ENCODE data around the gene CEP250.

Gene CEP250

DNA sequence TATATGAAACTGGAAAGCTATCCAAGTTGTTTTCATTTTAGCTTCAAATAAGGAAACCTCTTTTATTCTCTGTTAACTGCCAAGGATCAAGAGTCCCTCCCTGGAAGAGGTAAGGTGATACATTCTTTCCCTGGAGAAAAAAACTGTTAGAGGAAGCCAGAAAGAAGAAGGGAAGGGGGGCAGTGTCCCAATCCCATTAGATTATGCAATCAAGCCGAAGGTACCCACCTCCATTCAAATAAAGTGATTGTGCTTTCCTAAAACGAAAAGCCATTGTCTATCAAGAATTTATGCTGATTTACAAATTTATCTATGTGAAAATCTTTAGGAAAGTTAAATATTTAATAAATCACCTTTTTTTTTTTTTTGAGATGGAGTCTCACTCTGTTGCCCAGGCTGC, 34.1 kb upstream of the CEP250 start:
- CTCF ChIA-PET: interaction anchor here (0.7 kb wide), 1 partner anchor 143 kb away, joined by 3 read pairs; no protein-coding TSS in a partner anchor
- Histone ChIP-seq H3K9me3 (ENCODE audit: control insufficient read depth, insufficient read depth, low read depth, low read length) (no peaks in the 10 kb centered on the region), H3K27ac (ENCODE audit: extremely low read depth, low read depth, low read length) (no peak overlapping the region), H3K36me3 (ENCODE audit: control insufficient read depth in 2 of 2, insufficient read depth in 1 of 2, low read length in 2 of 2) (no peaks in the 10 kb centered on the region), H3K4me1 (ENCODE audit: control insufficient read depth, insufficient read depth, low read length) (no peaks in the 10 kb centered on the region), H3K4me3 (ENCODE audit: low read depth, low read length) (no peak overlapping the region)
- TF ChIP-seq, protein P1, sequence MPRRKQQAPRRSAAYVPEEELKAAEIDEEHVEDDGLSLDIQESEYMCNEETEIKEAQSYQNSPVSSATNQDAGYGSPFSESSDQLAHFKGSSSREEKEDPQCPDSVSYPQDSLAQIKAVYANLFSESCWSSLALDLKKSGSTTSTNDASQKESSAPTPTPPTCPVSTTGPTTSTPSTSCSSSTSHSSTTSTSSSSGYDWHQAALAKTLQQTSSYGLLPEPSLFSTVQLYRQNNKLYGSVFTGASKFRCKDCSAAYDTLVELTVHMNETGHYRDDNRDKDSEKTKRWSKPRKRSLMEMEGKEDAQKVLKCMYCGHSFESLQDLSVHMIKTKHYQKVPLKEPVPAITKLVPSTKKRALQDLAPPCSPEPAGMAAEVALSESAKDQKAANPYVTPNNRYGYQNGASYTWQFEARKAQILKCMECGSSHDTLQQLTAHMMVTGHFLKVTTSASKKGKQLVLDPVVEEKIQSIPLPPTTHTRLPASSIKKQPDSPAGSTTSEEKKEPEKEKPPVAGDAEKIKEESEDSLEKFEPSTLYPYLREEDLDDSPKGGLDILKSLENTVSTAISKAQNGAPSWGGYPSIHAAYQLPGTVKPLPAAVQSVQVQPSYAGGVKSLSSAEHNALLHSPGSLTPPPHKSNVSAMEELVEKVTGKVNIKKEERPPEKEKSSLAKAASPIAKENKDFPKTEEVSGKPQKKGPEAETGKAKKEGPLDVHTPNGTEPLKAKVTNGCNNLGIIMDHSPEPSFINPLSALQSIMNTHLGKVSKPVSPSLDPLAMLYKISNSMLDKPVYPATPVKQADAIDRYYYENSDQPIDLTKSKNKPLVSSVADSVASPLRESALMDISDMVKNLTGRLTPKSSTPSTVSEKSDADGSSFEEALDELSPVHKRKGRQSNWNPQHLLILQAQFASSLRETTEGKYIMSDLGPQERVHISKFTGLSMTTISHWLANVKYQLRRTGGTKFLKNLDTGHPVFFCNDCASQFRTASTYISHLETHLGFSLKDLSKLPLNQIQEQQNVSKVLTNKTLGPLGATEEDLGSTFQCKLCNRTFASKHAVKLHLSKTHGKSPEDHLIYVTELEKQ (tag by site-specific recombination; IDR thresholded peaks at IDR 0.05; ENCODE audit: borderline replicate concordance): no peak
- TF ChIP-seq GFI1B (tag by site-specific recombination; IDR thresholded peaks at IDR 0.05): no peak
- TF ChIP-seq, protein P2, sequence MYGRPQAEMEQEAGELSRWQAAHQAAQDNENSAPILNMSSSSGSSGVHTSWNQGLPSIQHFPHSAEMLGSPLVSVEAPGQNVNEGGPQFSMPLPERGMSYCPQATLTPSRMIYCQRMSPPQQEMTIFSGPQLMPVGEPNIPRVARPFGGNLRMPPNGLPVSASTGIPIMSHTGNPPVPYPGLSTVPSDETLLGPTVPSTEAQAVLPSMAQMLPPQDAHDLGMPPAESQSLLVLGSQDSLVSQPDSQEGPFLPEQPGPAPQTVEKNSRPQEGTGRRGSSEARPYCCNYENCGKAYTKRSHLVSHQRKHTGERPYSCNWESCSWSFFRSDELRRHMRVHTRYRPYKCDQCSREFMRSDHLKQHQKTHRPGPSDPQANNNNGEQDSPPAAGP (tag by site-specific recombination; IDR thresholded peaks at IDR 0.05): no peak
- TF ChIP-seq BCL11B (tag by site-specific recombination; IDR thresholded peaks at IDR 0.05; ENCODE audit: low read depth): no peak
- TF ChIP-seq ZBTB48 (tag by site-specific recombination; IDR thresholded peaks at IDR 0.05): no peak
- TF ChIP-seq, protein P3, sequence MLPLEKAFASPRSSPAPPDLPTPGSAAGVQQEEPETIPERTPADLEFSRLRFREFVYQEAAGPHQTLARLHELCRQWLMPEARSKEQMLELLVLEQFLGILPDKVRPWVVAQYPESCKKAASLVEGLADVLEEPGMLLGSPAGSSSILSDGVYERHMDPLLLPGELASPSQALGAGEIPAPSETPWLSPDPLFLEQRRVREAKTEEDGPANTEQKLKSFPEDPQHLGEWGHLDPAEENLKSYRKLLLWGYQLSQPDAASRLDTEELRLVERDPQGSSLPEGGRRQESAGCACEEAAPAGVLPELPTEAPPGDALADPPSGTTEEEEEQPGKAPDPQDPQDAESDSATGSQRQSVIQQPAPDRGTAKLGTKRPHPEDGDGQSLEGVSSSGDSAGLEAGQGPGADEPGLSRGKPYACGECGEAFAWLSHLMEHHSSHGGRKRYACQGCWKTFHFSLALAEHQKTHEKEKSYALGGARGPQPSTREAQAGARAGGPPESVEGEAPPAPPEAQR (tag by site-specific recombination; IDR thresholded peaks at IDR 0.05): no peak
- TF ChIP-seq GLI2 (tag by site-specific recombination; IDR thresholded peaks at IDR 0.05; ENCODE audit: borderline replicate concordance, low read depth): no peak
- TF ChIP-seq, protein P4, sequence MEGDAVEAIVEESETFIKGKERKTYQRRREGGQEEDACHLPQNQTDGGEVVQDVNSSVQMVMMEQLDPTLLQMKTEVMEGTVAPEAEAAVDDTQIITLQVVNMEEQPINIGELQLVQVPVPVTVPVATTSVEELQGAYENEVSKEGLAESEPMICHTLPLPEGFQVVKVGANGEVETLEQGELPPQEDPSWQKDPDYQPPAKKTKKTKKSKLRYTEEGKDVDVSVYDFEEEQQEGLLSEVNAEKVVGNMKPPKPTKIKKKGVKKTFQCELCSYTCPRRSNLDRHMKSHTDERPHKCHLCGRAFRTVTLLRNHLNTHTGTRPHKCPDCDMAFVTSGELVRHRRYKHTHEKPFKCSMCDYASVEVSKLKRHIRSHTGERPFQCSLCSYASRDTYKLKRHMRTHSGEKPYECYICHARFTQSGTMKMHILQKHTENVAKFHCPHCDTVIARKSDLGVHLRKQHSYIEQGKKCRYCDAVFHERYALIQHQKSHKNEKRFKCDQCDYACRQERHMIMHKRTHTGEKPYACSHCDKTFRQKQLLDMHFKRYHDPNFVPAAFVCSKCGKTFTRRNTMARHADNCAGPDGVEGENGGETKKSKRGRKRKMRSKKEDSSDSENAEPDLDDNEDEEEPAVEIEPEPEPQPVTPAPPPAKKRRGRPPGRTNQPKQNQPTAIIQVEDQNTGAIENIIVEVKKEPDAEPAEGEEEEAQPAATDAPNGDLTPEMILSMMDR (tag by site-specific recombination; IDR thresholded peaks at IDR 0.05): no peak
- TF ChIP-seq ZNF792 (tag by site-specific recombination; IDR thresholded peaks at IDR 0.05): no peak
- TF ChIP-seq ZNF585B (tag by site-specific recombination; IDR thresholded peaks at IDR 0.05): no peak
- no peak for TF ChIP-seq SCRT1 (tag by site-specific recombination; IDR thresholded peaks at IDR 0.05; ENCODE audit: borderline replicate concordance)
- TF ChIP-seq, protein P5, sequence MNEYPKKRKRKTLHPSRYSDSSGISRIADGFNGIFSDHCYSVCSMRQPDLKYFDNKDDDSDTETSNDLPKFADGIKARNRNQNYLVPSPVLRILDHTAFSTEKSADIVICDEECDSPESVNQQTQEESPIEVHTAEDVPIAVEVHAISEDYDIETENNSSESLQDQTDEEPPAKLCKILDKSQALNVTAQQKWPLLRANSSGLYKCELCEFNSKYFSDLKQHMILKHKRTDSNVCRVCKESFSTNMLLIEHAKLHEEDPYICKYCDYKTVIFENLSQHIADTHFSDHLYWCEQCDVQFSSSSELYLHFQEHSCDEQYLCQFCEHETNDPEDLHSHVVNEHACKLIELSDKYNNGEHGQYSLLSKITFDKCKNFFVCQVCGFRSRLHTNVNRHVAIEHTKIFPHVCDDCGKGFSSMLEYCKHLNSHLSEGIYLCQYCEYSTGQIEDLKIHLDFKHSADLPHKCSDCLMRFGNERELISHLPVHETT (tag by site-specific recombination; IDR thresholded peaks at IDR 0.05): no peak
- TF ChIP-seq, protein P6, sequence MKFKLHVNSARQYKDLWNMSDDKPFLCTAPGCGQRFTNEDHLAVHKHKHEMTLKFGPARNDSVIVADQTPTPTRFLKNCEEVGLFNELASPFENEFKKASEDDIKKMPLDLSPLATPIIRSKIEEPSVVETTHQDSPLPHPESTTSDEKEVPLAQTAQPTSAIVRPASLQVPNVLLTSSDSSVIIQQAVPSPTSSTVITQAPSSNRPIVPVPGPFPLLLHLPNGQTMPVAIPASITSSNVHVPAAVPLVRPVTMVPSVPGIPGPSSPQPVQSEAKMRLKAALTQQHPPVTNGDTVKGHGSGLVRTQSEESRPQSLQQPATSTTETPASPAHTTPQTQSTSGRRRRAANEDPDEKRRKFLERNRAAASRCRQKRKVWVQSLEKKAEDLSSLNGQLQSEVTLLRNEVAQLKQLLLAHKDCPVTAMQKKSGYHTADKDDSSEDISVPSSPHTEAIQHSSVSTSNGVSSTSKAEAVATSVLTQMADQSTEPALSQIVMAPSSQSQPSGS (tag by site-specific recombination; IDR thresholded peaks at IDR 0.05; ENCODE audit: low read depth): no peak
- TF ChIP-seq ZNF10 (tag by site-specific recombination; IDR thresholded peaks at IDR 0.05): no peak
- TF ChIP-seq PRDM1 (tag by site-specific recombination; IDR thresholded peaks at IDR 0.05): no peak
- TF ChIP-seq ZSCAN30 (tag by site-specific recombination; IDR thresholded peaks at IDR 0.05): no peak
- TF ChIP-seq, protein P7, sequence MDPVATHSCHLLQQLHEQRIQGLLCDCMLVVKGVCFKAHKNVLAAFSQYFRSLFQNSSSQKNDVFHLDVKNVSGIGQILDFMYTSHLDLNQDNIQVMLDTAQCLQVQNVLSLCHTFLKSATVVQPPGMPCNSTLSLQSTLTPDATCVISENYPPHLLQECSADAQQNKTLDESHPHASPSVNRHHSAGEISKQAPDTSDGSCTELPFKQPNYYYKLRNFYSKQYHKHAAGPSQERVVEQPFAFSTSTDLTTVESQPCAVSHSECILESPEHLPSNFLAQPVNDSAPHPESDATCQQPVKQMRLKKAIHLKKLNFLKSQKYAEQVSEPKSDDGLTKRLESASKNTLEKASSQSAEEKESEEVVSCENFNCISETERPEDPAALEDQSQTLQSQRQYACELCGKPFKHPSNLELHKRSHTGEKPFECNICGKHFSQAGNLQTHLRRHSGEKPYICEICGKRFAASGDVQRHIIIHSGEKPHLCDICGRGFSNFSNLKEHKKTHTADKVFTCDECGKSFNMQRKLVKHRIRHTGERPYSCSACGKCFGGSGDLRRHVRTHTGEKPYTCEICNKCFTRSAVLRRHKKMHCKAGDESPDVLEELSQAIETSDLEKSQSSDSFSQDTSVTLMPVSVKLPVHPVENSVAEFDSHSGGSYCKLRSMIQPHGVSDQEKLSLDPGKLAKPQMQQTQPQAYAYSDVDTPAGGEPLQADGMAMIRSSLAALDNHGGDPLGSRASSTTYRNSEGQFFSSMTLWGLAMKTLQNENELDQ (tag by site-specific recombination; IDR thresholded peaks at IDR 0.05; ENCODE audit: low read depth): no peak
- TF ChIP-seq ZNF184 (tag by site-specific recombination; IDR thresholded peaks at IDR 0.05): no peak
- no peak for TF ChIP-seq ZNF549 (tag by site-specific recombination; IDR thresholded peaks at IDR 0.05)
- POLR2A ChIA-PET: no interaction called here

Data from HEK293 (cell line).